Lower leg skin (tissue), 4 donors: ENCODE results near the gene MEX3D. TPM values are rescaled to one million over a fixed set of nuclear protein-coding genes. Genes with fewer than 3 reads are reported as not detected.

Experiments
- DNase-seq, 2 donors: peaks; one replicate each; pipeline ENCODE4 v3.0.0-alpha.2; 2019; ENCODE audit warnings: low spot score in 2 of 2
- H3K4me3 ChIP-seq: fragments of 200-600 bp; sonication (generic); 2 replicates; pipeline ENCODE4 v1.5.1; 2017; ENCODE audit warnings: mild to moderate bottlenecking, low read depth; ENCODE audit not compliant: poor library complexity, severe bottlenecking
- CTCF ChIP-seq, 3 donors: fragments of 450-650 bp; IDR thresholded peaks; one replicate each; pipeline ENCODE4 v1.5.1; 2016; ENCODE audit warnings: antibody characterized with exemption in 3 of 3, mild to moderate bottlenecking in 3 of 3, moderate library complexity in 2 of 3
- POLR2A ChIP-seq, 2 donors: fragments of 450-650 bp; IDR thresholded peaks; one replicate each; pipeline ENCODE4 v1.6.1; 2016 to 2017; ENCODE audit warnings: antibody characterized with exemption in 2 of 2, mild to moderate bottlenecking in 1 of 2, moderate library complexity in 1 of 2
- WGBS, 2 donors: methylation state at CpG; one replicate each; pipeline ENCODE4 v1.1.5; 2018; 5-methylcytosine and 5-hydroxymethylcytosine counted together
- intact Hi-C: fragments of 100-400 bp; cut with DNase I; formaldehyde crosslinking; loops from one replicate; pipeline ENCODE4 v1.15.0; 2023; ENCODE audit warnings: low total_unique reads
- total RNA-seq, 4 donors: library from RNA; depleted of rRNA; stranded (reverse); fragments of >200 nt; gene quantifications; one replicate each; pipeline ENCODE4 v1.1.0, GENCODE V29; 2016

Gene MEX3D
- total RNA-seq, 4 donors from 2014 or later, result 37.3 to 44.1 (median 42.2) TPM

GRCh38 chr19:1577929-1578618 lies 9.9 kb upstream of the MEX3D start:
- intact Hi-C loops, result no loop called here
- 88 to 92% methylated on average over 36 to 45 of the region's 49 CpGs for WGBS, 2 donors
- no peak for DNase-seq
- TF ChIP-seq CTCF (IDR thresholded peaks at IDR 0.05) (no peak), POLR2A (IDR thresholded peaks at IDR 0.05) (no peak)
- H3K4me3 ChIP-seq, result no peak overlapping the region

- DNase-seq, result peak in 1 of 2 donors; percentile 81
- intact Hi-C loops, result no loop called here
- no peak for TF ChIP-seq POLR2A (IDR thresholded peaks at IDR 0.05)
- 83 to 84% methylated on average over 26 to 41 of the region's 41 CpGs for WGBS, 2 donors
- H3K4me3 ChIP-seq, result no peak overlapping the region
These were observed 9.2 kb upstream of the MEX3D start for GRCh38 chr19:1577090-1577928.

GRCh38 chr19:1576242-1577089 lies 8.3 kb upstream of the MEX3D start:
- DNase-seq, result no peak
- intact Hi-C loops, result no loop called here

GRCh38 chr19:1575323-1576241 lies 7.5 kb upstream of the MEX3D start:
- 79 to 81% methylated on average over 18 to 22 of the region's 22 CpGs for WGBS, 2 donors
- intact Hi-C loops, result no loop called here
- TF ChIP-seq CTCF (IDR thresholded peaks at IDR 0.05) (no peak), POLR2A (IDR thresholded peaks at IDR 0.05) (no peak)
- no peak overlapping the region for H3K4me3 ChIP-seq
- DNase-seq, result peak in 1 of 2 donors; percentile 72

More at GRCh38 chr19:1576242-1577089, 8.3 kb upstream of the MEX3D start:
- no peak overlapping the region for H3K4me3 ChIP-seq
- TF ChIP-seq CTCF (IDR thresholded peaks at IDR 0.05) (no peak), POLR2A (IDR thresholded peaks at IDR 0.05) (no peak)
- 83 to 91% methylated on average over 9 to 29 of the region's 30 CpGs for WGBS, 2 donors

GRCh38 chr19:1574354-1575136 lies 6.4 kb upstream of the MEX3D start:
- 75 to 80% methylated on average over 28 to 33 of the region's 34 CpGs for WGBS, 2 donors
- no peak overlapping the region for H3K4me3 ChIP-seq
- TF ChIP-seq POLR2A (IDR thresholded peaks at IDR 0.05) (no peak), CTCF (IDR thresholded peaks at IDR 0.05) (no peak)
- DNase-seq, result no peak
- intact Hi-C loops, result no loop called here
